Mesothelial cell of epicardium (in vitro differentiated cells): Measurements from ENCODE around the gene HPCA. TPM values are rescaled to one million over a fixed set of nuclear protein-coding genes. Genes with fewer than 3 reads are reported as not detected.

Experiments used
- DNase-seq, 2 experiments: peaks; one replicate each; pipeline ENCODE4 v3.0.0; 2021; ENCODE audit warnings: low spot score in 2 of 2; ENCODE audit not compliant: unreplicated experiment in 2 of 2
- H3K27ac Mint-ChIP-seq: 2 replicates; pipeline ENCODE4 v1.8.0; 2021; ENCODE audit warnings: mixed read lengths
- H3K27me3 Mint-ChIP-seq: 2 replicates; pipeline ENCODE4 v1.8.0; 2021; ENCODE audit warnings: low read depth, mixed read lengths
- H3K36me3 Mint-ChIP-seq: 2 replicates; pipeline ENCODE4 v1.8.0; 2021; ENCODE audit warnings: mixed read lengths
- H3K4me1 Mint-ChIP-seq: 2 replicates; pipeline ENCODE4 v1.8.0; 2021; ENCODE audit warnings: mixed read lengths
- H3K4me3 Mint-ChIP-seq: 2 replicates; pipeline ENCODE4 v1.8.0; 2021; ENCODE audit warnings: mild to moderate bottlenecking, moderate library complexity, mixed read lengths
- H3K9me3 Mint-ChIP-seq: 2 replicates; pipeline ENCODE4 v1.8.0; 2021; ENCODE audit warnings: mixed read lengths
- CTCF ChIP-seq: fragments of 200-600 bp; sonication (generic); IDR thresholded peaks from one replicate; pipeline ENCODE4 v1.5.0; 2021; ENCODE audit warnings: antibody characterized with exemption; ENCODE audit not compliant: unreplicated experiment
- total RNA-seq: library from RNA; stranded (reverse); gene quantifications from 3 replicates; pipeline ENCODE4 v1.2.1, GENCODE V29; 2021

Gene HPCA
- 2.3 to 2.9 TPM (median 2.9 TPM) in 3 replicates for total RNA-seq

- H3K27me3 Mint-ChIP-seq = peaks cover 40% of the 10 kb centered on the region
- DNase-seq = peak; percentile 80 to 90
- H3K9me3 Mint-ChIP-seq = no peaks in the 10 kb centered on the region
Measured at GRCh38 chr1:32886004-32886827, at the start of gene HPCA. HPCA (plus strand) TSS chr1:32886491; CDS start chr1:32888899, 2,408 bp downstream.

GRCh38 chr1:32848354-32849063, 37.8 kb upstream of the HPCA start:
- no peaks in the 10 kb centered on the region for H3K27me3 Mint-ChIP-seq
- TF ChIP-seq CTCF = no peak
- no peak for DNase-seq
- no peak overlapping the region for H3K4me3 Mint-ChIP-seq
- no peaks in the 10 kb centered on the region for H3K4me1 Mint-ChIP-seq
- no peak overlapping the region for H3K27ac Mint-ChIP-seq
- H3K36me3 Mint-ChIP-seq = peaks cover 19% of the 10 kb centered on the region
- H3K9me3 Mint-ChIP-seq = peaks cover 3% of the 10 kb centered on the region

More at GRCh38 chr1:32886004-32886827, at the start of gene HPCA:
- Mint-ChIP-seq H3K4me3 (peak within 1 kb of the TSS; percentile 60), H3K4me1 (peaks cover 12% of the 10 kb centered on the region), H3K27ac (no peak within 1 kb of the TSS), H3K36me3 (no peaks in the 10 kb centered on the region)
- peak; percentile 71 for TF ChIP-seq CTCF

GRCh38 chr1:32855861-32856617, 30.3 kb upstream of the HPCA start:
- no peak for DNase-seq
- no peaks in the 10 kb centered on the region for H3K9me3 Mint-ChIP-seq
- TF ChIP-seq CTCF = no peak
- peaks cover 9% of the 10 kb centered on the region for H3K4me1 Mint-ChIP-seq
- H3K27ac Mint-ChIP-seq = no peak overlapping the region
- H3K27me3 Mint-ChIP-seq = no peaks in the 10 kb centered on the region
- H3K4me3 Mint-ChIP-seq = no peak overlapping the region
- H3K36me3 Mint-ChIP-seq = peaks cover 33% of the 10 kb centered on the region

- Mint-ChIP-seq H3K4me3 (no peak overlapping the region), H3K9me3 (no peaks in the 10 kb centered on the region), H3K27ac (no peak overlapping the region), H3K4me1 (peaks cover 9% of the 10 kb centered on the region), H3K27me3 (no peaks in the 10 kb centered on the region), H3K36me3 (peaks cover 39% of the 10 kb centered on the region)
- no peak for TF ChIP-seq CTCF
- no peak for DNase-seq
Measured at GRCh38 chr1:32858136-32858535, 28.2 kb upstream of the HPCA start.

GRCh38 chr1:32858791-32859190, 27.5 kb upstream of the HPCA start:
- Mint-ChIP-seq H3K27me3 (no peaks in the 10 kb centered on the region), H3K27ac (peak overlapping the region; percentile 18), H3K9me3 (no peaks in the 10 kb centered on the region), H3K4me3 (no peak overlapping the region), H3K4me1 (peaks cover 9% of the 10 kb centered on the region), H3K36me3 (peaks cover 38% of the 10 kb centered on the region)
- no peak for TF ChIP-seq CTCF
- DNase-seq = no peak
